GM13976 (cell line): ENCODE results near the gene LST1.

Source experiments
- DNase-seq: peaks from one replicate; pipeline ENCODE4 v3.0.0; 2012; ENCODE audit warnings: low spot score
- CTCF ChIP-seq: IDR thresholded peaks from 2 replicates; pipeline ENCODE4 v1.5.1; 2012; ENCODE audit warnings: borderline replicate concordance, mild to moderate bottlenecking; ENCODE audit not compliant: insufficient read depth; ENCODE audit errors: extremely low read depth, missing control alignments, control extremely low read depth
- in situ Hi-C: fragments of 300-500 bp; cut with MboI; formaldehyde crosslinking; loops from one replicate; pipeline ENCODE4 v1.12.0; 2022; ENCODE audit warnings: low sequenced_read_pairs, mixed read lengths, inconsistent platforms; ENCODE audit not compliant: unreplicated experiment

The LST1 gene

DNA sequence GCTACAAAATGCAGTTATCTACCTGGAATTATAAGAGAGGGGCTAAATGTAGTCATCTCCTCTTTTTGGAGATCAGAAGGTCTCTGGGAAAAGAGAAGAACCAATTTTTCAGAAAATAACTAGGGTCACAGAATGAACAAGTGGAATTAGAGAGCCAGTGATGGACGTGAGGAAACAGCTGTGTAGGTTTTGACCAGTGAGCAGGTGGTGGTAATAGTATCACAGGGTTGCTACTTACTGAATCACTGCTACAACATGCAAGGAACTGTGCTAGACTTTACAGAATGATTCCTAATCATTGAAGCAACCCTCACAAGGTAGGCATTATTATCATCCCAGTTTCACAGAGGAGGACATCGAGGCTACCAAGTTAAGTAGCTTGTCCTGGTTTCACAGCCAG is 41.4 kb upstream of the LST1 start:
- in situ Hi-C loops = loop anchor here (5.0 kb wide), 1 partner anchor 53 kb away; no protein-coding TSS in a partner anchor
- no peak for TF ChIP-seq CTCF
- DNase-seq = no peak

- DNase-seq = no peak
- in situ Hi-C loops = loop anchor here (5.0 kb wide), 1 partner anchor 52 kb away; no protein-coding TSS in a partner anchor
Measured at GRCh38 chr6:31545291-31545690, 40.8 kb upstream of the LST1 start.

GRCh38 chr6:31546339-31546957 is 39.6 kb upstream of the LST1 start, which contains the start of gene ATP6V1G2:
Gene ATP6V1G2 (minus strand): TSS chr6:31546608. CDS start chr6:31546559, 49 bp downstream.
- TF ChIP-seq CTCF = peak; percentile 97
- in situ Hi-C loops = loop anchor here (5.0 kb wide), 1 partner anchor 51 kb away; no protein-coding TSS in a partner anchor
- DNase-seq = peak; percentile 74

More at GRCh38 chr6:31545291-31545690, 40.8 kb upstream of the LST1 start:
- TF ChIP-seq CTCF = no peak

GRCh38 chr6:31546958-31547726 is 38.9 kb upstream of the LST1 start, which contains the start of gene NFKBIL1:
Gene NFKBIL1 (plus strand): TSS chr6:31547608. CDS start chr6:31547695, 87 bp downstream.
- TF ChIP-seq CTCF = no peak
- in situ Hi-C loops = loop anchor here (5.0 kb wide), 1 partner anchor 50 kb away; no protein-coding TSS in a partner anchor
- DNase-seq = peak; percentile 90

DNA sequence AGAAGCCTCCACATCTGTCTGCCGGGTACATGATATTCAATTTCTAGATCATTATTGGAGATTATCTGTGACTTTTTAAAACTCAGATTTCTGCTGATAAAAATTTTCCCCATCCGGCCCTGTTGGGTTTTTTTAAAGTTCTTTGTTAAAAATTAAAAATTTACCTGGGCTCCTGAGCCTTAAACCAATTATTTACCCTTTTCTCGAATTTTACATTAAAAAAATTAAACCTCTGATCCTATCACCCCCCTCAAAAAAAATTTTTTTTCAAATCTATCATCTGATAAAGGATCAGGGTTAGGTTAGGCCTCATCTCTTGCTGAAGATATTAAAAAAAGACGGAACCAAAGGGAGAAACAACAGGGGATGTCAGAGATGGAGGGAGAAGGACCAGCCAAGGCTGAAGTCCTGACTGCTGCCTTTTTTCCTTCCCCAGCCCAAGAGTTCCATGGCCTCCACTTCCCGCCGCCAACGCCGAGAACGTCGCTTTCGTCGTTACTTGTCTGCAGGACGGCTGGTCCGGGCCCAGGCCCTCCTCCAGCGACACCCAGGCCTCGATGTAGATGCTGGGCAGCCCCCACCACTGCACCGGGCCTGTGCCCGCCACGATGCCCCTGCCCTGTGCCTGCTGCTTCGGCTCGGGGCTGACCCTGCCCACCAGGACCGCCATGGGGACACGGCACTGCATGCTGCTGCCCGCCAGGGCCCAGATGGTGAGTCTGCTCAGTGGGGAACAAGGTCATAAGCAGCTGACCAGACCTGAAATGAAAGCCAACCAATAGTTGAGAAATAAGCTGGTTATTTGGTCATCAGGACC is 38.1 kb upstream of the LST1 start:
- TF ChIP-seq CTCF = no peak
- DNase-seq = no peak

GRCh38 chr6:31548544-31548873 is 37.6 kb upstream of the LST1 start:
- in situ Hi-C loops = loop anchor here (5.0 kb wide), 1 partner anchor 49 kb away; no protein-coding TSS in a partner anchor
- TF ChIP-seq CTCF = no peak
- no peak for DNase-seq

More for the DNA sequence above, 38.1 kb upstream of the LST1 start:
- in situ Hi-C loops = loop anchor here (5.0 kb wide), 1 partner anchor 49 kb away; no protein-coding TSS in a partner anchor
